Calu3 (cell line): Measurements from ENCODE around the gene YBEY. TPM values are rescaled to one million over a fixed set of nuclear protein-coding genes. Genes with fewer than 3 reads are reported as not detected.

Experiments used
- BruUV-seq: library from RNA; stranded (reverse); fragments of 400-500 nt; replicated peaks from 2 replicates; lab custom pipeline; 2021; lab: Mats Ljungman, UMichigan
- CTCF ChIA-PET: fragments of 300-600 bp; sonication (Branson Sonifier 250); formaldehyde crosslinking; loops from one replicate; lab custom pipeline; 2022; ENCODE audit warnings: antibody characterized with exemption; lab: Charles Lee
- DNase-seq: peaks from one replicate; pipeline ENCODE4 v3.0.0; 2022
- H3K27ac Mint-ChIP-seq: one replicate; pipeline ENCODE4 v1.8.0; 2022; ENCODE audit warnings: mixed read lengths; ENCODE audit not compliant: unreplicated experiment
- H3K27me3 Mint-ChIP-seq: one replicate; pipeline ENCODE4 v1.8.0; 2022; ENCODE audit warnings: mixed read lengths; ENCODE audit not compliant: unreplicated experiment
- H3K36me3 Mint-ChIP-seq: one replicate; pipeline ENCODE4 v1.8.0; 2022; ENCODE audit warnings: mild to moderate bottlenecking, moderate library complexity, mixed read lengths; ENCODE audit not compliant: insufficient read depth, unreplicated experiment
- H3K4me1 Mint-ChIP-seq: one replicate; pipeline ENCODE4 v1.8.0; 2022; ENCODE audit warnings: mild to moderate bottlenecking, low read depth, mixed read lengths; ENCODE audit not compliant: unreplicated experiment
- H3K4me3 Mint-ChIP-seq: one replicate; pipeline ENCODE4 v1.8.0; 2022; ENCODE audit warnings: mild to moderate bottlenecking, low read depth, moderate library complexity, mixed read lengths; ENCODE audit not compliant: unreplicated experiment
- H3K9me3 Mint-ChIP-seq: one replicate; pipeline ENCODE4 v1.8.0; 2022; ENCODE audit warnings: low read depth, mixed read lengths; ENCODE audit not compliant: unreplicated experiment
- intact Hi-C: fragments of 100-400 bp; cut with micrococcal nuclease; formaldehyde crosslinking; loops from one replicate; pipeline ENCODE4 v1.10.0; 2022; ENCODE audit not compliant: unreplicated experiment
- total RNA-seq: library from RNA; stranded (reverse); gene quantifications from 2 replicates; pipeline ENCODE4 v1.2.3, GENCODE V29; 2022
- TF ChIP-seq, protein P1 (sequence below): fragments of 200-600 bp; IDR thresholded peaks from one replicate; pipeline ENCODE4 v1.8.0; 2022; ENCODE audit warnings: antibody characterized with exemption; ENCODE audit not compliant: unreplicated experiment

The YBEY gene
- total RNA-seq, 1 experiment from 2014 or later: 11.3 TPM

DNA sequence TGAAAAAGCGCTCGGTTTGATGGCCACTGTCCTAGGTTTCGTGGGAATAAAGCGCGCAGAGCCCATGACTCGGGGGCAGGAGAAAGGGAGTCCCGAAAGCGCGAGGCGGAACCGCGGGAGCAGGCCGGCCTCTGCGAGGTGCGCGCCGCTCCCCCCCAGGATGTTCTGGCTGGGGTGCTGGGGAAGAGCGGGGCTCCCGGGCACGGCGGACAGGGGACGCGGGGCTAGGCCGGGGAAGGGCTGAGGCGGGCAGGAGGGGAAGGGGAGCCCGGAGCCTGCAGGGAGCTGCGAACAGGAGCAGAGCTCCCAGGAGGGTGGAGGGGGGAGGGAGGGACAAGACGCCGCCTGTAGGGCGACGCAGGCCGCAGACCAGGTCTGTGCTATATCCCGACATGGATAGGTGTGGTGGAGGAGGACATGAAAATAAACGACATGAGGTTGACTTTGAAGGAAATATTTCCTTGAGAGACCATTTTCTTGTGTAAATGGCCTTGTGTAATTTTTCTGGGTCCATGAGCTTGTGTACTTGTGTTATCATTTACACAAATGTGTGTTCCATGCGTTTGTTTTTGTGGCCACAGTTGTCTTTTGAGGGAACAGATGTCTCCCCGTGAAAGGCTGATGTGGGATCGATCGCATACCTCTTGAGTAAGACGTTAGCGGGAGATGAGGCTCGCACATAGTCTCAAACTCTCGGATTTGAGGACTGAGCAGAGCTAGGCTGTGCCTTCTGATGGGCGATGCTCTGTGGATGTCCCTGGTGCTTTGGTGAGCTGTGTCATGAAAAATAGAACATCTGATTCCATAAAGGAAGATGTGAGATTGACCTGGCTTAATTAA is 39.2 kb downstream of the YBEY start:
- CTCF ChIA-PET: no interaction called here
- TF ChIP-seq, protein P1, sequence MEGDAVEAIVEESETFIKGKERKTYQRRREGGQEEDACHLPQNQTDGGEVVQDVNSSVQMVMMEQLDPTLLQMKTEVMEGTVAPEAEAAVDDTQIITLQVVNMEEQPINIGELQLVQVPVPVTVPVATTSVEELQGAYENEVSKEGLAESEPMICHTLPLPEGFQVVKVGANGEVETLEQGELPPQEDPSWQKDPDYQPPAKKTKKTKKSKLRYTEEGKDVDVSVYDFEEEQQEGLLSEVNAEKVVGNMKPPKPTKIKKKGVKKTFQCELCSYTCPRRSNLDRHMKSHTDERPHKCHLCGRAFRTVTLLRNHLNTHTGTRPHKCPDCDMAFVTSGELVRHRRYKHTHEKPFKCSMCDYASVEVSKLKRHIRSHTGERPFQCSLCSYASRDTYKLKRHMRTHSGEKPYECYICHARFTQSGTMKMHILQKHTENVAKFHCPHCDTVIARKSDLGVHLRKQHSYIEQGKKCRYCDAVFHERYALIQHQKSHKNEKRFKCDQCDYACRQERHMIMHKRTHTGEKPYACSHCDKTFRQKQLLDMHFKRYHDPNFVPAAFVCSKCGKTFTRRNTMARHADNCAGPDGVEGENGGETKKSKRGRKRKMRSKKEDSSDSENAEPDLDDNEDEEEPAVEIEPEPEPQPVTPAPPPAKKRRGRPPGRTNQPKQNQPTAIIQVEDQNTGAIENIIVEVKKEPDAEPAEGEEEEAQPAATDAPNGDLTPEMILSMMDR: no peak
- no peaks in the 10 kb centered on the region for H3K9me3 Mint-ChIP-seq

DNA sequence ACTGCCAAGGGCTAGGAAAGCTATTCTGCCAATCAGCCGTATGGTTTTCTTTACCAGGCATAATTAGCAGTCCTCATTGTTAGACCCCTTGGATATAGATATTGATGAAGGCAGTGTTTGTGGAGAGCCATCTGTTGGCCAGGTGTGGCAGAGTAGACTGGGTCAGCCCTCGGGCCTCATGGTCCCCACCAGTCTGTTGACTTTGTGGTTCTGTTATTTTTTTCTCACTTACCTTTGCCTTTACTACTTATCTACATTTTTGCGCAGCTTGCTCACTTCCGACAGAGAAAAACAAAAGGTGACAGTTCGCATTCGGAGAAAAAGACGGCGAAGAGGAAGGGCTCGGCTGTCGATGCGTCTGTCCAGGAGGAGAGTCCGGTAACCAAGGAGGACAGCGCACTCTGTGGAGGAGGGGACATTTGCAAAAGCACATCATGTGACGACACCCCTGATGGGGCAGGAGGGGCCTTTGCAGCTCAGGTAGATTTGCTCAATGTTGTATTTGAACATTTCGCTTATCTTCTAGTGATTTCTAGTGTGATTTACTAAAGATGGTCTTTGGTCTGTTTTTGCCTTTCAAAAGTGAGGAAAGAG is 40.1 kb downstream of the YBEY start:
- H3K4me3 Mint-ChIP-seq: peak overlapping the region; percentile 81
- no peak for DNase-seq
- CTCF ChIA-PET: no interaction called here
- no peaks in the 10 kb centered on the region for H3K27me3 Mint-ChIP-seq
- TF ChIP-seq, protein P1: no peak
- peaks cover 73% of the 10 kb centered on the region for H3K36me3 Mint-ChIP-seq
- H3K9me3 Mint-ChIP-seq: no peaks in the 10 kb centered on the region
- TSS peak; percentile 13 for BruUV-seq
- intact Hi-C loops: no loop called here
- H3K4me1 Mint-ChIP-seq: peaks cover 24% of the 10 kb centered on the region
- H3K27ac Mint-ChIP-seq: no peak overlapping the region

More for the DNA sequence above, 39.2 kb downstream of the YBEY start:
- Mint-ChIP-seq H3K27ac (no peak overlapping the region), H3K4me3 (peak overlapping the region; percentile 81), H3K4me1 (peaks cover 27% of the 10 kb centered on the region), H3K27me3 (no peaks in the 10 kb centered on the region), H3K36me3 (peaks cover 69% of the 10 kb centered on the region)
- intact Hi-C loops: no loop called here
- peak; percentile 45 for DNase-seq
- no TSS peak for BruUV-seq

GRCh38 chr21:46327711-46328110 is 41.6 kb downstream of the YBEY start:
- CTCF ChIA-PET: no interaction called here
- TSS peak; percentile 2 for BruUV-seq
- Mint-ChIP-seq H3K9me3 (no peaks in the 10 kb centered on the region), H3K36me3 (peaks cover 59% of the 10 kb centered on the region), H3K27me3 (no peaks in the 10 kb centered on the region), H3K4me3 (no peak overlapping the region), H3K4me1 (peaks cover 15% of the 10 kb centered on the region), H3K27ac (no peak overlapping the region)
- TF ChIP-seq, protein P1: no peak
- intact Hi-C loops: no loop called here
- no peak for DNase-seq

DNA sequence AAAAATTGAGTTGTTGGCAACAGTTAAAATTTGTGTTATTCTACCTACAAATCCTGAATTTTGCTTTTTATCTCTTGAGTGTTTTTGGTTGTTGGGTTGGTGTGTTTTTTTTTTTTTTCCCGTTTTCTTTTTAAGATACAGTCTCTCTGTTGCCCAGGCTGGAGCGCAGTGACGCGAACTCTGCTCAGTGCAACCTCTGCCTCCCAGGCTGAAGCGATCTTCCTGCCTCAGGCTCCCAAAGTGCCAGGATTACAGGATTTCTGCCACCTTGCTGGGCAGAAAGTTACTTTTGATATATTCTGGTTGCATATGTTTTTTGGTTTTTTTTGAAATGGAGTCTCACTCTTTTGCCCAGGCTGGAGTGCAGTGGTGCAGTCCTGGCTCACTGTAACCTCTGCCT is 42.0 kb downstream of the YBEY start:
- H3K4me1 Mint-ChIP-seq: peaks cover 15% of the 10 kb centered on the region
- DNase-seq: no peak
- TF ChIP-seq, protein P1: no peak
- H3K36me3 Mint-ChIP-seq: peaks cover 55% of the 10 kb centered on the region
- H3K27ac Mint-ChIP-seq: no peak overlapping the region
- no peak overlapping the region for H3K4me3 Mint-ChIP-seq
- H3K27me3 Mint-ChIP-seq: no peaks in the 10 kb centered on the region
- intact Hi-C loops: no loop called here
- CTCF ChIA-PET: no interaction called here
- no TSS peak for BruUV-seq
- H3K9me3 Mint-ChIP-seq: no peaks in the 10 kb centered on the region
